Subcutaneous adipose tissue (tissue), 4 donors: ENCODE data around the gene SGPL1. TPM values are rescaled to one million over a fixed set of nuclear protein-coding genes. Genes with fewer than 3 reads are reported as not detected.

Experiments used
- total RNA-seq, 4 donors: library from RNA; depleted of rRNA; stranded (reverse); fragments of >200 nt; gene quantifications; one replicate each; pipeline ENCODE4 v1.1.0, GENCODE V29; 2016
- TF ChIP-seq, protein P1 (sequence below): fragments of 450-650 bp; IDR thresholded peaks from one replicate; pipeline ENCODE4 v1.5.1; 2016; ENCODE audit warnings: low read depth, mild to moderate bottlenecking, control low read depth, antibody characterized with exemption, moderate library complexity

SGPL1 gene
- total RNA-seq, 4 donors from 2014 or later, result 25.9 to 52.6 (median 42.0) TPM

DNA sequence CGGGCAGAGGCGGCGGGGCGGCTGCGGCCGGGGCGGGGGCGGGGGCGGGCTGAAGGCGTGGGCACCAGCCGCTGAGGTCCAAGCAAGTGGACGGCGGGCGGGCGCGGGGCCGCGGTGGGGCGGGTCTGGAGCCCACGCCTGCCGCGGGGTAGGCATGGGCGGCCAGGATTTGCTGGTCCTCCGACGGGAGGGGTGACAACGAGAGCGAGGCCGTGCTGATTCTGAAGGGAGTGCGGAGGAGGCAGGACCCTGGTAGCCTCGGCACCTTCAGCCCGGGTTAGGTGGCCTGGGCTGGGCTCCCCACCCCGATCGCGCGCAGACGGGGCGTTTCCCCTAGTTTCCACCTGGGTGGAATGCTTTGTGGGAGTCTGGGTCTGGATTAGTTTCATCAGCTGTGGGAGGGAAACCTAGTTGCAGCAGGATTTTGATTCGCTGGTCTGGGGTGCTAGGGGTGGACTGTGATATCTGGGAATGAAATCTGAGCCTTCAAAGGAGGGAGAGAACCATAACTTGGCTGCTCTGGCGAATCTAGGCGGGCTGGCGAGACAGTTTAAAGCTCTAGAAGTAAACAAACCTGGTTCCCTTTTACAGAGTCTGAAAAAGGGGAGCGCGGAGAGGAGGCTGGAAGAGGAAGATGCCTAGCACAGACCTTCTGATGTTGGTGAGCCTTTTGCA is 609 bp downstream of the SGPL1 start:
- TF ChIP-seq, protein P1, sequence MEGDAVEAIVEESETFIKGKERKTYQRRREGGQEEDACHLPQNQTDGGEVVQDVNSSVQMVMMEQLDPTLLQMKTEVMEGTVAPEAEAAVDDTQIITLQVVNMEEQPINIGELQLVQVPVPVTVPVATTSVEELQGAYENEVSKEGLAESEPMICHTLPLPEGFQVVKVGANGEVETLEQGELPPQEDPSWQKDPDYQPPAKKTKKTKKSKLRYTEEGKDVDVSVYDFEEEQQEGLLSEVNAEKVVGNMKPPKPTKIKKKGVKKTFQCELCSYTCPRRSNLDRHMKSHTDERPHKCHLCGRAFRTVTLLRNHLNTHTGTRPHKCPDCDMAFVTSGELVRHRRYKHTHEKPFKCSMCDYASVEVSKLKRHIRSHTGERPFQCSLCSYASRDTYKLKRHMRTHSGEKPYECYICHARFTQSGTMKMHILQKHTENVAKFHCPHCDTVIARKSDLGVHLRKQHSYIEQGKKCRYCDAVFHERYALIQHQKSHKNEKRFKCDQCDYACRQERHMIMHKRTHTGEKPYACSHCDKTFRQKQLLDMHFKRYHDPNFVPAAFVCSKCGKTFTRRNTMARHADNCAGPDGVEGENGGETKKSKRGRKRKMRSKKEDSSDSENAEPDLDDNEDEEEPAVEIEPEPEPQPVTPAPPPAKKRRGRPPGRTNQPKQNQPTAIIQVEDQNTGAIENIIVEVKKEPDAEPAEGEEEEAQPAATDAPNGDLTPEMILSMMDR, result no peak

GRCh38 chr10:70820976-70821750 is 5.4 kb downstream of the SGPL1 start:
- TF ChIP-seq, protein P1, result no peak

- TF ChIP-seq, protein P1, result no peak
Observed at GRCh38 chr10:70822076-70822820, 6.5 kb downstream of the SGPL1 start.

DNA sequence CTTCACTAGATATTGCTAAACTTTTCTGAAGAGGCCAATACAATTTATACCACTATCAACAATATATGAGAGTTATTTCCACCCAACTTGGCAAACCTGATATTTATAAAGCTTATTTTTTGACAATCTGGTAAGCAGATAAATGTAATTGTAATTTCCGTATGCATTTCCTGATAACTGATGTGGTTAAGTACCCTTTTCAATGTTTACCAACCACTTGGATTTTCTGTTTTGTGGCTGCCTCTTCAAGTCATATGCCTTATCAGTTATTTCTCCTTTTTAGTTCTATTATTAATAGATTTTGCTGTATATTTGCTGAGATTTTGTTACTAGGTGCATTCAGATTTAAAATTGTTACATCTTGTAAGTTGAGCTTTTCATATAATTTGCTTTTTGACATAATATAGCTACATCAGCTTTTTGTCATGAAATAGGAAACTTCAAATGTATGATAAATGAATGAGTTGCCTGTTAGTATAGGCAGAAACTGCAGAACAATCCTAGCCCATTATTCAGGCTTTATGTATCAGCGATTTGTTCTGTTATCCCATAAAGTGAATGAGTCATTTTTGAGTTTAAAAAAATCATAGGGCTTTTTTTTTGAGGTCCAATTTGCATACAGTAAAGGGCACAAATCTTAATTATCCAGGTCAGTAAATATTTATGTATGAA is 11.5 kb downstream of the SGPL1 start:
- TF ChIP-seq, protein P1, result no peak

DNA sequence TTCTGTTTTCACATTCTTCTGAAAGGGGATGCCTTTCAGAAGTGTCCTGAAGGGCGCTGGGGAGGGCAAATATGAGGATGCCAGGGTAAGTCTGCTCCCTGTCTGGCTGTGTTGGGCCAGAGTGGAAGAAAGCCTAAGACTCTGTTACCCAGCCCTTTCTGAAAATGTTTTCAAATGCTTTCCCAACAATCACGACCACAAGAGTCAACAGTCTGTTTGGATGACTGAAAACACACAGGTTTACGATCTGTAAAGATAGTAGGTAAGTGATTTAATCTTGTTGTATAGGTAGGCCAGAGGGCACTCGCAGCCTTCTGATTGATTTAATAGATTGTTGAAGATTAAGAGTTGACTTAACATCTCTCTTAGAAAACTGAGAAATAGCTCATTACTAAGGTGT is 13.2 kb downstream of the SGPL1 start:
- TF ChIP-seq, protein P1, result no peak

DNA sequence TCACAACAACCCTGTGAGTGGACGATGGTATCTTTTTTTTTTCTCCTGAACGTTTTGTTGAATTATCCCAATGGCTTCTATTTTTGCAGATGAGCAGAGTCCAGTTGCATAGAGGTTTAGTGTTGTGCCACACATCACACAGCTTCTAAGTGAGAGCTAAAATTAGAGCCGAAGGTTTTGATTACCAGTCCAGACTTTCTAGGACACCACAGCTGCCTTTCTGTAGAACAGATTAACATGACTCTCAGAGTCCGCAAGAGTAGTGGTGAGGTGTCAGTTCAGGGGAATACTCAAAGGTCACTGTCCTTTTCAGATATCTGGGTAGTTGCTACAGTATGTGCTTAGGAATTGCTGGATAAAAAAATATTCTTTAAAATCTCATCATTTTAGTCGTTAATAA is 13.8 kb downstream of the SGPL1 start:
- TF ChIP-seq, protein P1, result no peak

GRCh38 chr10:70830164-70830563 is 14.4 kb downstream of the SGPL1 start:
- TF ChIP-seq, protein P1, result no peak
